Vagina (tissue), 2 donors: ENCODE measurements around the gene SVEP1.

ENCODE experiments used
- CTCF ChIP-seq, 3 experiments: fragments of 450-650 bp in 2 of 3; fragments of 200-600 bp in 1 of 3; sonication (generic) in 1 of 3; IDR thresholded peaks; one replicate each; pipeline ENCODE4 v1.5.1; 2017 to 2019; ENCODE audit warnings: antibody characterized with exemption in 3 of 3, mild to moderate bottlenecking in 2 of 3, moderate library complexity in 2 of 3
- POLR2A ChIP-seq, 2 donors: fragments of 450-650 bp; IDR thresholded peaks; one replicate each; pipeline ENCODE4 v1.6.1; 2017; ENCODE audit warnings: antibody characterized with exemption in 2 of 2, mild to moderate bottlenecking in 2 of 2, moderate library complexity in 2 of 2
- POLR2AphosphoS5 ChIP-seq, 2 donors: sonication (generic); formaldehyde crosslinking; IDR thresholded peaks; one replicate each; pipeline ENCODE4 v1.9.0; 2017; ENCODE audit warnings: antibody characterized with exemption in 2 of 2, mild to moderate bottlenecking in 2 of 2, low read depth in 1 of 2; ENCODE audit not compliant: insufficient read depth in 1 of 2

- TF ChIP-seq CTCF (IDR thresholded peaks at IDR 0.05) (no peak), POLR2AphosphoS5 (IDR thresholded peaks at IDR 0.05; ENCODE audit: insufficient read depth in 1 of 2, low read depth in 1 of 2) (no peak), POLR2A (IDR thresholded peaks at IDR 0.05) (no peak)
Measured at GRCh38 chr9:110457245-110457644, 122.3 kb downstream of the SVEP1 start.
